GM12865 (cell line): ENCODE data around the gene CCDC85B.

ENCODE experiments used
- DNase-seq: peaks from one replicate; pipeline ENCODE4 v3.0.0; 2010; ENCODE audit warnings: low read depth
- H3K4me3 ChIP-seq: 2 replicates; pipeline ENCODE4 v1.5.1; 2011; ENCODE audit warnings: mild to moderate bottlenecking, low read depth, low read length, control low read depth
- TF ChIP-seq, protein P1 (sequence below): IDR thresholded peaks from 2 replicates; pipeline ENCODE4 v1.5.1; 2011; ENCODE audit warnings: low read length, control low read depth, low read depth, inconsistent platforms; ENCODE audit not compliant: insufficient read depth; ENCODE audit errors: missing control alignments

The CCDC85B gene

DNA sequence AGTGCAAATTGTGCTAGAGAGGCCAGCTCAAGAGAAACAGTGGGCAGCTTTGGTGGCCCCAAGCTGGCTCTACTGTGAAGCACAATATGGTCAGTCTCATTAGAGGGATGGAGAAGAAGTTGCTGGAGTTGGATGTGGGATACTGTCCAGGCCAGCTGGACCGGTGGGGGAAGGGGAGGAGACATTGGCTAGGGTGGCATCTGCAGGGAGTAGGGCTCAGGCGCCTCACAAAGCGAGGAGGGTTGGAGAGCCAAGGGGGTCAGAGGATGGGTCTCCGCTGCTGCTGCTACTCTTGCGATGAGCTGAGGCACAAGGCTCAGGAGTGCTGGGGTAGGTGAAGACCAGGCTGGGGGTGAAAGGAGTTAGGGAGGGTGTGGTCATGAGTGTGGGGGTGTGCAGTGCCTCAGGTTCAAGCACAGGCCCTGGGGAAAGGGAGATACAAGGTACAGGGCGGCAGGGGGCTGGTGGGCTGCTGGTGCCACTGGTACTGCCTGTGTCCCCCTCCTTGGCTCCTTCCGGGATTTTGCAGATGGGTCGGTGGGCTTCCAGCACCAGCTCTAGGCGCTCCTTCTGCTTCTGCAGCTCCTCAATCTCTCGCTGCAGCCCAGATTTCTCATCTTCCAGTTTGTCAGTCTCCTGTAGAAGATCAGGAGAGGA, 2.3 kb downstream of the CCDC85B start:
- TF ChIP-seq, protein P1, sequence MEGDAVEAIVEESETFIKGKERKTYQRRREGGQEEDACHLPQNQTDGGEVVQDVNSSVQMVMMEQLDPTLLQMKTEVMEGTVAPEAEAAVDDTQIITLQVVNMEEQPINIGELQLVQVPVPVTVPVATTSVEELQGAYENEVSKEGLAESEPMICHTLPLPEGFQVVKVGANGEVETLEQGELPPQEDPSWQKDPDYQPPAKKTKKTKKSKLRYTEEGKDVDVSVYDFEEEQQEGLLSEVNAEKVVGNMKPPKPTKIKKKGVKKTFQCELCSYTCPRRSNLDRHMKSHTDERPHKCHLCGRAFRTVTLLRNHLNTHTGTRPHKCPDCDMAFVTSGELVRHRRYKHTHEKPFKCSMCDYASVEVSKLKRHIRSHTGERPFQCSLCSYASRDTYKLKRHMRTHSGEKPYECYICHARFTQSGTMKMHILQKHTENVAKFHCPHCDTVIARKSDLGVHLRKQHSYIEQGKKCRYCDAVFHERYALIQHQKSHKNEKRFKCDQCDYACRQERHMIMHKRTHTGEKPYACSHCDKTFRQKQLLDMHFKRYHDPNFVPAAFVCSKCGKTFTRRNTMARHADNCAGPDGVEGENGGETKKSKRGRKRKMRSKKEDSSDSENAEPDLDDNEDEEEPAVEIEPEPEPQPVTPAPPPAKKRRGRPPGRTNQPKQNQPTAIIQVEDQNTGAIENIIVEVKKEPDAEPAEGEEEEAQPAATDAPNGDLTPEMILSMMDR: no peak
- H3K4me3 ChIP-seq: peak overlapping the region; percentile 73

DNA sequence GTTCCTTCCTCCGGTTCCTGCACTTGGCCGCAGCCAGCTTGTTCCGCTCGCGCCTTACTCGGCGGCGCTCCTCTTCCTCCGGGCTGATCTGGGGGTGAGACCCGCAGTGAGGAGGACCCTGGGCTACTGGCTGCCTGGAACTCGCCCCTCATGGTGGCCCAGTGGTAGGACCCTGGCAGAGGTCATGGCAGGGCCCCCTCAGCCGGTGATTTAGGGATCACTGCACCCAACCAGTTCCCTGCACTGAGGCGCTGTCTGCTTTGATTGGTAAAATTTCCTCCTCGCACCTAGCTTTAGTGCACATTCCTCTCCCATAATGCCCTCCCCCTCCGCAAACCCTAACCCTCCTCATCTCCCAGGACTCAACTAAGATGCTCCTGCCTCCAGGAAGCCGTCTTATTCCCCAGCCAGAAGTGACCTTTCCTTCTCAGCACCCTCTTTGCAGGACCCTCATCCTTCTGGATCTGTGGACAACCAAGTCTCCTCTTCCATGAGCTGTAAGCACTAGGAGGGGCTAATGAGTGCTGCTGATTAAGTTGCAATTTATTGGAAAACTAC, 3.6 kb downstream of the CCDC85B start:
- DNase-seq: peak; percentile 68
- TF ChIP-seq, protein P1: no peak
- peak overlapping the region; percentile 73 for H3K4me3 ChIP-seq

More for the DNA sequence above, 2.3 kb downstream of the CCDC85B start:
- DNase-seq: no peak

DNA sequence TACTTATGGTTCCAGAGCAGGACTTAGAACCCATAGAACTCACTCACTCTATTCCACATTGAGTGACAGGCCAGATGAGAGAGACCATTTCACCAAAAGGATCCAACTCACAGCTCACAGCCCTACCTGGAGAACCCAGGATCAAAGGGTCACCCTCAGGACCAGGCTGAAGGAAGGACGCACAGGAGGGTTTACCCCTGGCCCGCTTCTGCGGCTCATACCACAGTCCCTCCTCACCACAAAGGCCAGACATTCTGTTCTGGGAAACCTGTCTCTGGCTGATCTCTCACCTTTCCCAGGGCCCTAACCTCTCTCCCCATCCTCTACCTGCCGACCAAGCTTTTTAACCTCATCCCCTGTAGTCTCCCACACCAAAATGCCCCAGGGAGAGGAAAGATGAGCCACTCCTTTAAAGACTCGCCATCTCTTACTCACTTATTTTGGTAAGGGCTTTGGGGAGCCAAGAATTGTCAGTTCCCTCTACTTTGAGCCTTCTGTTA, 5.1 kb downstream of the CCDC85B start:
- no peak overlapping the region for H3K4me3 ChIP-seq
- DNase-seq: no peak
- TF ChIP-seq, protein P1: no peak

DNA sequence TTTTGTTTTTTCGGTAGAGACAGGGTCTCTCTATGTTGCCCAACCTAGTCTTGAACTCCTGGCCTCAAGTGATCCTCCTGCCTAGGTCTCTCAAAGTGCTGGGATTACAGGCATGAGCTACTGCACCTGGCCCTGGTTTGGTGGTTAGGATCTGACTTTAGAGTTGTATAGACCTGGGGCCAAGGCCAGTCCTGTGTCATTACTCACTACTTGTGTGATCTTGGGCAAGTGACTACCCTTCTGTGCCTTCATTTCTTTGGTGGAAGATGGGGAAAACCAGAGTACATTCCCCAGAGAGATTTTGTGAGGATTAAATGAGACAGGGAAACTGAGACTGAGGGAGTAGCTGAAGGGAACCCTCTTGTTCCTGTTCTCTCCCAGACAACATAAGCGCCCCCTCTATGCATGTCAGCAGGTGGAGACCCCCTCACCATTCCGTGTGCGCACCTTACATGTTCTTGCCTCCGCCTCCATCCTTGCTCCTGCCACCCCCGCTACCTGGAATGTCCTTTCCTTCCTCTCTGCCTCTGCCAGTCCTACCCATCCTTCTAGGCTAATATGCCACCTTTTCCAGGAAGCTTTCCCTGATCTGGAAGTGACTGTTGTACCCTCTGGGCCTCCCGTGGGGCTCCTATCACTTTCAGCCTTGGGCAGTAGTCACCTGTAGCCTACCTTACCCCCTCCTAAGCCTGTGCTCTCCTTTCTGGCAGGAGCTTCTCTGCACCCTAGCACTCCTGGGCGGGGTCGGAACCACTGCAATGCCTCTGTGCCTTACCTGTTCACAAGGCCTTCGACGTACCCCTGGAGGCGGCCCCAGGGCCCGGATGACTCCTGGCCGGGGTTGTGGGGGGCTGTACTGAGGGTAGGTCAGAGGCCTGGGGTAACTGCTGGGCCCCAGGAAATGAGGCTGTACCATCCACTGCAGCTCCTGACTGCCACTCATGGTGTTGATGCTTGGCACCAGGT, 5.8 kb downstream of the CCDC85B start:
- DNase-seq: no peak
- H3K4me3 ChIP-seq: no peak overlapping the region
- TF ChIP-seq, protein P1: no peak

DNA sequence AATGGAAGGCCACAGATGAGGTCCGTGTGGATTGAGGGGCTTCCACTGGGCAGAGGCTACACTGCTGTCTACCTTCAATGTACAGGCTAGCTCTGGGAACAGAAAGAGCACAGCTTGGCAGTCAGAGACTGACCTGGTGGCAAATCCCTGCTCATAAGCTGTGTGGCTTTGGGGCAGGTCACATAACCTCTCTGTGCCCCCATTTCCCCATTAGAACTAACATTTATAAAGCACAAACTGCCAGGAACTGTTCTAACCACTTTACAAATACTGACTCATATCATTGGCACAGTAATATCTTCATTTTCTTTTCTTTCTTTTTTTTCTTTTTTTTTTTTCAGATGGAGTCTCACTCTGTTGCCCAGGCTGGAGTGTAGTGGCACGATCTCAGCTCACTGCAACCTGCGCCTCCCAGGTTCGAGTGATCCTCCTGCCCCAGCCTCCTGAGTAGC, 6.6 kb downstream of the CCDC85B start:
- DNase-seq: no peak
- H3K4me3 ChIP-seq: no peak overlapping the region
- TF ChIP-seq, protein P1: no peak

DNA sequence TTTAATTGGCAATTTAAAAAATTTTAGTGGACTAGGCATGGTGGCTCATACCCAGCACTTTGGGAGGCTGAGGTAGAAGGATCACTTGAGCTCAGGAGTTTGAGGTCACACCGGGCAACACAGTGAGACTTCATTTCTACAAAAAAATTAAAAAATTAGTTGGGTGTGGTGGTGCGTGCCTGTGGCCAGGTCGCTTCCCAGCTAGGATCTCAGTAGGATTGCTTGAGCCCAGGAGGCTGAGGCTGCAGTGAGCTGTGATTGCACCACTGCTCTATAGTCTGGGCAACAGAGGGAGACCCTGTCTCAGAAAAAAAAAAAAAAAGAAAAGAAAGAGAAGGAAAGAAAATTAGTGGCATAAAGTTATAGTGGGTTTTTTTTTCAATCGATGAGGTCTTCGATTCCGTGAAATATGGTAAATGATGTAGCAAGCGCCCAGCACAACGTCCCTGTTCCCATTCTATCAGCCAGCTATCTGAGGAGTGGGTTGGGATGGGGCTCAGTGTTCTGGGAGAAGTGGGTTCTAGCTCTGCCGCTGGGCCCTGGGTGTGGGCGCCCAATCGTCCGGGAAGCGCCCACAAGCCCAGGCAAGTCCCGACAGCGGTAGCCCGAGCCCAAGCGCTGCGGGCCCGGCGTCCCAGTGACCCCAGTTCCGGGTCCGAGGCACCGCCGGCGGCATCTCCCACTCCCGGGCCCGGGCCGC, 8.3 kb downstream of the CCDC85B start:
- H3K4me3 ChIP-seq: peak overlapping the region; percentile 60
- no peak for DNase-seq
- TF ChIP-seq, protein P1: no peak
